ENCODE measurements around the gene TNN.

TNN gene

GRCh38 chr1:175137369-175137768 is 69.7 kb downstream of the TNN start:
- in situ Hi-C loops (cut with MboI; ENCODE audit: low sequenced_read_pairs): no loop called here

- in situ Hi-C loops (cut with MboI; ENCODE audit: low sequenced_read_pairs): no loop called here
Measured at GRCh38 chr1:175138579-175138978, 70.9 kb downstream of the TNN start.

DNA sequence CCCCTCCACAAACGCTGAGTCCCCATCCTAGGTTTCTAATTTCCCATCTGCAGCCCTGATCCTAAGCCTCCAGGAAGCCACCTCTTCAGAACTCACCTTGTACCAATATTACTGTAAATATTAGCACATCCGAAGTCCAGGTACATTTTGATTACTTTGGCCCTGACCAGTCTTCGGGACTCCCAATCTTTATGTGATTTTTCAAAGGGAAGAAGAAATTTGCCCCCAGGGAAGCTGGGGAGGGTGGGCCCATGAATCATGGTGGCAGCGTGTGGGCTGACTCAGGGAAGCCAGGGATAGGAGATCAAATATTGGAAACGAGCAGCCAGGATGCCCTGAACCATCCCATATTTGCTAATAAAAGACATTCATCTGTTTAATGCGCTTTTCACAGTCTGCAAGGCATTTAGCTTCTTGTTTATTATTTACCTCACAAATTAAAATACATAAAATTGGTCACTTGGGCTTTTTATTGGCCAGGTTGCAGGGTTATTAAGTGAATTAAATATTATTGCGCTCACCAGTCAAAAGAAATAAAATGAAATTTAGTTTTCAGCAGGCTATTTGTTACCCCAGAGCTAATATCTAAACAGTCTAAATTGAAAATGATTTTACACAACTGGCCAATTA is 78.4 kb downstream of the TNN start:
- in situ Hi-C loops (cut with MboI; ENCODE audit: low sequenced_read_pairs): no loop called here

DNA sequence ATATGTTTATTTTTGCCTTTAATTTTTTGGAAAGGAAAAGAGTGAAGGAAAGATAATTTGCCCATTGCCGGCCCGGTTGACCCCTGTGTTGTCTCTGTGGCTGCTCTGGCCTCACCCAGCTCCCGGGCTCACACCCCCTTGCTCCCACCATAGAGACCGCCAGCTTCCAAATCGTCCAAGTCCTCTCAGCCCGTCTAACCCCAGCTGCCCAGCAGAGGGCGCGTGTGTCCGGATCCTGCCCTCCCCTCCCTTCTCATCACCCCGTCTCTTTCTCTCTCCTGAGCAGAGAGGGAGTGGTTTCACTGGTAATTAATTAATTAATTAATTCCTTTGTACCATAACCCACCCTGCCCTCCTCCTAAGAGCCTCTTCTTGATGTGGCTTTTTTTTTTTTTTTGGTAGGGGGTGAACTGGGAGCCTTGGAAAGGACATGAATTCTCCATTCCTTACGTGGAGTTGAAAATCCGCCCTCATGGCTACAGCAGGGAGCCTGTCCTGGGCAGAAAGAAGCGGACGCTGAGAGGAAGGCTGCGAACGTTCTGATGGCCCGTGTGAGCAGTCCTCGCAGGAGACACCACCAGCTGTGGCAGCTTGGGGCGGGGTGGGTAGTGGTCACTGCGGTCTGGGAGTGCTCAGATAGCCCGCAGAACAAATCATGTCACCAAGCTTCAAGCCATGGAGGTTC is 79.0 kb downstream of the TNN start:
- in situ Hi-C loops (cut with MboI; ENCODE audit: low sequenced_read_pairs): no loop called here

DNA sequence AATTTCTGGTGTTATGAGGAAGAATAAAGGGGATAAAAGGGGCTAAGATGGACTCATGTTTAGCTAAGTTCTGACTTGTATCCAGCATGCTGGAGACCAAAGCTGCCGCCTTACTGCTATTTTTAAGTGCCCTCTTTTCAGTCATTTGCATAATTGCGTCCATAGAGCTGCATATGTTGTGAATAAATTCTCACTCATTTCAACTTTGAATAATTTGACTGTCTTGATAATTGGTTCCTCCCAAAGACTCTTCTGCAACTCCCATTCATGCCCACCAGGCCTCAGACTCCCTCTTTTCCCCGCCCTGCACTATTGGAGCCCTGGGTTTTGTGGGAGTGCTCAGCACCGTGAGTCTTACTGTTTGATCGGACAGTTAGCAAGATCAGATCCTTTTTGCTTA is 79.9 kb downstream of the TNN start:
- in situ Hi-C loops (cut with MboI; ENCODE audit: low sequenced_read_pairs): no loop called here

DNA sequence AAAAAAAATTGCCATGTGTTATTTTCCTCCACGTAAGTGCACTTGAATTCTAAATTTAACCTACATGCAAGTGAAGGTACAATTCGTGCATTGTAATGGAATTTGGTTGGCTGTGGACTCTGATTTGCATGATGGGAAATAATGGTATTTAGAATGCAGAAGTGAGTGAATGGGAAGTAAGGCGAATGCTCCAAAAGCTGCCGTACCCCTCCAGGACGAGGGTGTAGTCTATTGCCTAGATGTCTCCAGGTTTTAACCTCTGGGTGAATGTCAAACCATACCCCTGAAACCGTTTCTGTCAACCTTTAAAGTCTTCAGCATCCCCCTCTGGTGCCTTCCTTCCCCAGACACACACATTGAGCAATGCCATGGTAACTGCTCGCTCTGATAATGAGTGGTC is 80.4 kb downstream of the TNN start:
- in situ Hi-C loops (cut with MboI; ENCODE audit: low sequenced_read_pairs): no loop called here

- in situ Hi-C loops (cut with MboI; ENCODE audit: low sequenced_read_pairs): no loop called here
Measured at GRCh38 chr1:175150596-175151319, 83.1 kb downstream of the TNN start.

DNA sequence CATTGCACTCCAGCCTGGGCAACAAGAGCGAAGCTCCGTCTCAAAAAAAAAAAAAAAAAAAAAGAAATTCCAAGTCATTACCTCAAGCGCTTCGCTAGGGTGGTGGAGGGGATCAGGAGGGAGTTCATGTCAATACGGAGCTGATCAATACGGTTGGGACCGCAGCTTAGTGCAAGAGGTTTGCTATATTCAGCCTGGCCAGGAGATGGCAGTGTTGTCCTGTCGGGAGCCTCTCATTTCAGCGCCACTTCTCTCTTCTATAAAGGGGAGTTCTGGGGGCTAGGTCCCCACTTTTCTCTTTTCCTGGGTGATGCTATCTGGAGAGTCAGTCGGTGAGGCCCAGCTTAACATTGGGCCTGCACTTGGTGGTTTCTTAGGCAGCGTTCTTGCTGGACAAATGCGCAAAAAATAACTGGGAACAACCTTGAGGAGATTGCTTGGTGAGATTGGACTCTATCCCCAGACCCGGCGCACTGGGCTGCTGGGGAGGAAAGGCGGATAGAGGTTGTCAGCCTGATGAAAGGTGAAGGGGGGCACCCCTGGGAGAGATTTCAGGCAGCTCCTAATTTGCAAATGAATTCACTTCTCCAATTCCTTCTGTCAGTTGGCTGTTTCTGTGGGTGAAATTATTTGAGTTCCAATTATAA is 84.5 kb downstream of the TNN start:
- in situ Hi-C loops (cut with MboI; ENCODE audit: low sequenced_read_pairs): no loop called here

DNA sequence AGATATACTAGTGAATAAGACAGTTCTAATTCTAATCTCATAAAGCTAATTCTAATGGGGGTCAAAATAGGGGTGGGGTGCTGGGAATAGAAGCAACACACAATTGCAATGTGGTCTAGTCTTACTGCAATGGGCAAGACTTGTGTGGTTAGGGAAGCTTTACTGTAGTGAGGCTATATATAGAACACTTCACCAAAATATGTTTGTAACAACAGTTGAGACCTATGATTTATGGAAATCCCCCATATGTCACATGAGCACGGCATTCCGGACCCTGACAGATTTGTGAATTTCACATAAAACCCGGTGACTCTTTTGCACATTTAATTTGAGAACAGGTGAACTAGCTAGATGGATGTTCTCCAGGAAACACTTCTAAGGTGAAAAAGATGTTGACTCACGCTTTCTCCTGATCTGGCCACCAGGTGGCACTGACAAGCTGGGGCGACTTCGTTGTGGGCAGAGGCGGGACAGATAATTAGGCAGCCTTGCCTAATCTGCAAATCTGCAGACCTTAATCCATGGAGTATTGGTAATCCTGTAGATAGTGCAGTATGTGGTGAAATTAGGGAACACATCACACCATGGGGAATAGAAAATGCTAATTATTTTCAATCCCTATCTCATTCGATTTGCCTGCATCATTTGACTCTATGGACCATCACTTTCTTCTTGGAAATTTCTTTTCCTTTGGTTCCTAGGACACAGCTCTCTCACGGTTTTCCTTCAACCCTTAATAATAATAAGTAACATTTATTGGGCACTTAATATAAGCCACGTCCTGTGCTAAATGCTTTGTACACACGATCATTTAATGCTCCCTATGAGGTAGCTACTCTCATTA is 87.2 kb downstream of the TNN start:
- in situ Hi-C loops (cut with MboI; ENCODE audit: low sequenced_read_pairs): no loop called here

- in situ Hi-C loops (cut with MboI; ENCODE audit: low sequenced_read_pairs): no loop called here
Measured at GRCh38 chr1:175155473-175155856, 87.8 kb downstream of the TNN start.

DNA sequence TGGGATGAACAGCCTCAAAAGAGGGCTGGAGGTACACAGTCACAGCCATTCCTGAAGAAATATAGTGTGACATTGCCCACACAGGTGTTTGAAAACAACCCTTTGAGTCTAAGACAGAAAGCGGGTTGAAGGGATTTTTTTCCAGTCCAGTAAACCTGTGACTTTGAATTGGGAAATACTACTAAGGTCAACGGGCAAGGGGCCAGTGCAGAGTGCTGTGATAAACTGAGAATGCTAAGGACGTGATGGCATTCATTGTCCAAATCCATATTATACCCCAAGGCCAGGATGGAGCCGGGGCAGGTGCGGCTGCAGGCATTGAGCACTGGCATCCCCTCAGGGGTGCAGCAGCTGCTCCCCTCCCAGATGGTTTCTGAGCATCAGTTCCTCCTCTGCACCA is 88.3 kb downstream of the TNN start:
- in situ Hi-C loops (cut with MboI; ENCODE audit: low sequenced_read_pairs): no loop called here

GRCh38 chr1:175157200-175157599 is 89.6 kb downstream of the TNN start:
- in situ Hi-C loops (cut with MboI; ENCODE audit: low sequenced_read_pairs): no loop called here

DNA sequence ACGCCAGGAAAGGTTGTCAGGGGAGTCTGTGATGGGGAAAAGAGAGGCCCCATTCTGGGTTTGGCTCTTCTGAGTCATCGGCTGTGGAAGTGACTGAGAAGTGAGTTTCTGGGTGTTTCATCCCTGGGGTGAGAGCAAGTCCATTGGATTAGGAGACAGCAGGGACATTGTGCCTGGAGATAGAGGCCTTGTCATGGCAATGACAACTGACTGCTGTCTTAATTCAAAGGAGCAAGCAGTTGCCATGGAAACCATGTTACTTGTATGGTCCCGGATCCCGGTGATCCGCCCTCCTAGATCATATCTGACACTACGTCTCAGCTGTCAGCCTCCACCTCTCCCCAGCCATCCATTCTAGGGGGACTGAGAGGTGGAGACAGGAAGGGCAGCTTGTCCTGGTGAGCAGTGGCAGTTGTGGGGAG is 90.5 kb downstream of the TNN start:
- in situ Hi-C loops (cut with MboI; ENCODE audit: low sequenced_read_pairs): no loop called here

DNA sequence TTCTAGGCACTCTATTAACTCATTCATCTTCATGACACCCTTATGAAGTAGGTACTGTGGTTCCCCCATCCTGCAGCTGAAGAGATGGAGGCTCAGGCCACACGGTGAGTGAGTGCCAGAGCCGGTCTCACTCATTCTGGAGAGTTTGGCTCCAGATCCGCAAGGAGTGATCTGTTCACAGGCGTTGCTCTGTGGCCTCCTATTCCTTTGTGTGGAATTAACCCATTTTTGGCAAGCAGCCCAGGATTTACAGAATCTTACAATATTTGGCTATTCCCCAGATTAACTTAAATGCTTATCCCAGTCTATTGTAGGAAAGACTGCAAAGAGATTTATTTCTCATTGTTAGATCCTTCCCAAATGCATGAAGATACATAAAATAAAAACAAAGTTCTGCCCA is 95.3 kb downstream of the TNN start:
- in situ Hi-C loops (cut with MboI; ENCODE audit: low sequenced_read_pairs): no loop called here

DNA sequence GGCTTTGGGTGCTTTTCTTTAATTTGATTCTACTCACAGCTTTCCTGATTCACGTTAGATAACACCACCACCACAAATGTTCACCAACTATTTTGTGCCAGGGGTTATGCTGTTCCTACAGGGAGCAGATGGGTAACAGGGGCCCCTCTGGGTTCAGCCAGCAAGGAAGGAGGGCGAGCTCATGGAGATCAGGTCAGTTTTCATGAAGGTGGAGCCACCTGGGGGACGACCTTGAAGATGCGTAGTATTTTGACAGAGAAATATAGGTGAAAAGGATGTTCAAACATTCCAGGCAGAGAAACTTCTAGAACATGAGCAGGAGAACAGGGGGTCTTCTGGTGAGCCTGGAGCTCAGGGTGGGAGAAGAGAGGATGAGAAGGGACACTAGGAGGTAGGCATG is 96.1 kb downstream of the TNN start:
- in situ Hi-C loops (cut with MboI; ENCODE audit: low sequenced_read_pairs): no loop called here

- in situ Hi-C loops (cut with MboI; ENCODE audit: low sequenced_read_pairs): no loop called here
Measured at GRCh38 chr1:175164751-175165150, 97.1 kb downstream of the TNN start.

DNA sequence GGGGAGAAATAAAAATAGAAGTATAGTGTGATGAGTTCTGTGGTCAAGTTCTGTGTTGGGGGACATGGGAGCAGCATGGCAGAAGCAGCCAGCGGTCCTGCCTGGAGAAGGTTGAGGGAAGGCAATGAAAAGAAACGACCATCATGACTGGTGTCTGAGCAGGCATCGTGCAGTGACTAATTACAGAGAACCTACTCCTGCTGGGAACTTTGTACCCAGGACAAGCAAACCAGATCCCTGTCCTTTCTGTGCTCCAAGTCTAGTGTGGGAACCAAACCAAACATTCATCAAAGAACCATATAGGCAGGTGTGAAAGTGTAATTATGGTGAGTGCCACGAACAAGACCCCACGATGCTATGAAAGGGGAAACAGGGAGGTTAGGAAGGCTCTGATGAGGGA is 99.1 kb downstream of the TNN start:
- in situ Hi-C loops (cut with MboI; ENCODE audit: low sequenced_read_pairs): no loop called here

DNA sequence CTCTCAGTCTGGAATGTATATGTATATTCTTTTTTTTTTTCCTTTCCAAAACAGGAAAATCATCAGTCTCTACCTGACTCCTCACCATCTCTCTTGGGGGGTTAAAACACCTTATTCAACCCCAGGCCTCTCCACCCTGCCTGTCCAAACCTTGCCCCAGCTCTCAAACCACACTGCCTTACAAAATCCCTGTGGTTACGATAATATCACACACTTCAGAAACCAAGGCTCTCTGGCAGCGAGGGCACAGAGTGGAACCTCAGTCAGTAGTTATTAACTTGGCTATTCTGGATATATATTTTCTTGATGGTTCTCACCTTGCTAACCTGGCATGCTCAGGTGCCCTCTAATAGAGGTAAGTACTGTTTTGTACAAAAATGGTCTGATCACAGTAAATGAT is 100.2 kb downstream of the TNN start:
- in situ Hi-C loops (cut with MboI; ENCODE audit: low sequenced_read_pairs): no loop called here

DNA sequence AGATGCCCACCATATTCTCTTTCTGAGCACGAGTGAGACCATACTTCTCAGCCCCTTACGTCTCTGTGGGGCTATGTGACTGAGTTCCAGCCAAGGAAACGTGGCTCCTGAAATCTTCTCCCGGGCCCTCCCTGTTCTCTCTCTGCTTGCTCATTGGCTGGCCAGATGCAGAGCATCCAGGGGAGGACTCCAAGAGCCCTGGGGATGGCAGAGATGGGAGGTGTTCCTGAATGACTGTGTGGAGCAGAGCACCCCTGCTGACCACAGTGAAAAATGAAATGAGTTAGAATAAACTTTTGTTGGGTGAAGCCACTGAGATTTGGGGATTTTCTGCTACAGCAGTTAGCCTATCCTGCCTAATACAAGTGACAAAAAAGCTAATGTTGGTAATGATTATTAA is 101.1 kb downstream of the TNN start:
- in situ Hi-C loops (cut with MboI; ENCODE audit: low sequenced_read_pairs): no loop called here

DNA sequence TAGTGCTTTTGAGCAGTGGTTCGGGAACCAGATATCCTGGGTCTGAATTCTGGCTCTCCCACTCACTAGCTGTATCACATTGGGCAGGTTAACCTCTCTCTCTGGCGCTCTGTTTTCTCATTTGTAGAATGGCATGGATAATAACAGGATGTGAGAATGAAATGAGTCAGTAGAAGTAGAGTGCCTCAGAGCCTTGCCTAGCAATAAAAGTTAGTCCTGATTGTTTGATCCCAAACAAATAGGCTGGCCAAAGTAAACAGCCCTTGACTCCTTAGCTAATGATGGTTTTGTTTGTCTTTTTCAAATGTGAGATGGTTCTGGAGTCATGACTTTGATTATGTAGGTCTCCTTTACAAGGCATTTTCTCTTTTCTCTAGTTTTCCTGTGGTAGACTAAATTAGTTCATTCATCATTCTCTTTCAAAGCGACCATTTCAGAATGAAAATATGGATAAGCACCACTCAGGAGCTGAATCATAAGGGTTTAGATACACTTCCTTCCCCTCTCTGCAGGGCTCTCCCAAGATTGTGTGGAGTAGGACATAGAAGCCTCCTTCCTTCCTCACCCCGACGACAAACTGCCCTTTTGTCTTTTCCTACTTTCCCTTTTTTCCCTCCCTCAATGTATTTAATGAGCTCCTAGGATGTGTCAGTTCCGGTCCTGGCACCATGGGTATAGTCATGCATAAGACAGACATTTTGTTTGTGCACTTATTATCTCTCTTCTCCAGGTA is 101.8 kb downstream of the TNN start:
- in situ Hi-C loops (cut with MboI; ENCODE audit: low sequenced_read_pairs): no loop called here

Measured in hTERT RPE-1 (cell line).